ENCODE data around the gene FAM20C. TPM values are rescaled to one million over a fixed set of nuclear protein-coding genes. Genes with fewer than 3 reads are reported as not detected.

Gene FAM20C
- polyA plus RNA-seq, 4 donors = 33.4 to 73.7 (median 63.3) TPM

DNA sequence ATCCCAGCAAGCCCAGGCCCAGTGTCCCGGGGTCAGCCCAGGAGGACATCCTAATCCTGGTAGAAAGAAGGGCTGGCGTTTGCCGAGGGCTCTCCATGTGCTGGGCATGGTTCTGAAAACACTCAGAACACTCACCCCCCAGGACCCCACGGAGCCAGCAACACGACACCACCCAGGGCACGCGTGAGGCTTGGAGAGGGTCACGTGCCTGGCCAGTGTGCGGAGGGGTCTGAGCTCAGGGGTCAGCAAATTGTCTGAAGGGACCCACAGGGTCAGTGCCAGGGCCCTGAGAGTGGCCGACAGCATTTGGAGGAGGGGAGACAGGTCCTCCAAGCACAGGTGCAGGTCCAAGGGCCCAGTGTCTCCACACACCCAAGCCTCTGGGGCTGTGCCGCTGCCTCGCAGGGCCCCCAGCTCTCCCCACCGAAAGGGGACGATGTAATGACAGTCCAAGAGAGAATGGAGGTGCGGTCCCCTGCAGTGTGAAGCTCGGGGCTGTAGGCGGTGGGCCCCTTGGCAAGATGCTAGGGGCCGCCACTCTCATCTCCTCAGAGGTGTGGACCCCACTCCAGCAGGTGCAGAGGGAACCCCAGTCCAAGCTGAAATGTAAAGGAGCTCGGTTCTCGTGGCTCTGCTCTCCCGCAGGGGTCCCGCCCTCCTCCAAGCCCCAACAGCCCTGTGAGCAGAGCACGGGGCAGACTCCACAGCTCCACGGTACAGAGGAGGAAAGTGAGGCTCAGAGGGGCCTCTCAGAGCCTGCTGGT, 105.4 kb downstream of the FAM20C start:
- DNase-seq (ENCODE audit: low read depth in 4 of 4, low spot score in 3 of 4) = no peak

DNA sequence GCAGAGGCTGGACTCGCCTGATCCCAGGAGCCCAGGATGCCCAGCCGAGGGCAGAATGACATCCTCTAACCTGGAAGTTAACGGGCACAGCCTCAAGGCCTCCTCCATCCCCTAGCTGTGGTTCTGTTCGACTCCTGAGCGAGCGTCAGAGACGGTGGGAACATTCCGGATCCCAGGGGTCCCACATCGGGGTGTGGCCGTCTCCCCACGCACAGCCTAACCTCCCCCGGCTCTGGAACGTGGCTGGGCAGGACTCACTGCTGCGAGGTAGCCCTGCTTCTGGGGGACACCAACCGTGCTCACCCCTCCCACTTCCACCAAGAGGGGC, 106.0 kb downstream of the FAM20C start:
- no peak for DNase-seq (ENCODE audit: low read depth in 4 of 4, low spot score in 3 of 4)

DNA sequence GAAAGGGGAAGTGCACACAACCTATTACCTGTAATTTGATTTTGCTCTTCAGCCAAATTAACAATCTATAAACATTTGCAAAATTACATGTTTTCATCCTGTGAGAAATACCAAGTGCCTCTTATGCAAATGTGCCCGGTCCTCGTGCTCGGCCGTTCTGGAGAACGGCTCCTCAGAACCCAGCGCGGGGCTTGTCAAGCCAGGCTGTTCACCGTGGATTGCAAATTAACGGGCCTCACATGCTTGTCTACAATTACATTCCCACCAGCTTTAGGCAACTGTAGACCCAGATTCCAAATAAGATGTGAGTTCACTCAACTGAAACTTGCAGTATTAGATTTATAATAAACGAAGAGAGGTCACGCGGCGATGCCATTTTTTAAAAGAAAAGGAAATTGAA, 106.4 kb downstream of the FAM20C start:
- no peak for DNase-seq (ENCODE audit: low read depth in 4 of 4, low spot score in 3 of 4)

DNA sequence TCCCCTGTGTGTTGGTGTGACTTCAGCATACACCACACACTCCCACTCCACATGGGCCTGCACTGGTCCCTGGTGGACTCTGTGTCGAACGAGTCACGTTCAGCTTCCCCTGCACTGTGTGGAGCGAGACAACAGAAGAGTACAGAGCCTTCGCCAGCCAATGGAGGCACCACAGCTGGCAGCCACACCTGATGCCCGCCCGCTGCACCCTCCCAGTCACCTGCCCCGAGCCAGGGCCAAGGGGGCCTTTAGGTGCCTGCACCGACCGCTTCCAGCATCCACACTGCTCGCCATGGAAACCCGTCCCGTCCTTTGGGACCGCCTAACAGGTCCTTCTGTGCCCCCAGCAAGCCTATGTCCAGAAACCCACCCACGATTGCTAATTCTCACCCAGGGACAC, 106.8 kb downstream of the FAM20C start:
- DNase-seq (ENCODE audit: low read depth in 4 of 4, low spot score in 3 of 4) = no peak

DNA sequence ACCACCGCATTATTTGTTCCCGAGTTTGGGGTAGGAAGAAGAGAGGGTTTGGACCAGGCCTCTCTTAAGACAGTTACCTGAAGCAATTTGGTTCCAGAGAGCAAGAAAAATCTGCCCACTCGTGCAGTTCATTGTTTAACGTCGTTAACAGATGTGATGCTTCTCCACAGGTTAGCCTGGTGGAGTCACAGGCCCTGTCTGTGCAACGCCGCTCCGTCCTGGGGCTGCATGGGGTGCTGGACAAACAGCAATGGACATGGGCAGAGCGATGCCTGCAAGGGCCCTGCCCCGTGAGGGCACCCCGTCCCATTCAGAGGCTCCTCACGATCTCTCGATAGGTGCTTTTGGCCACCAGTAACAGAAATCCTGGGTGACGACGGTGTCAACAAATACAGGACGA, 107.3 kb downstream of the FAM20C start:
- no peak for DNase-seq (ENCODE audit: low read depth in 4 of 4, low spot score in 3 of 4)

DNA sequence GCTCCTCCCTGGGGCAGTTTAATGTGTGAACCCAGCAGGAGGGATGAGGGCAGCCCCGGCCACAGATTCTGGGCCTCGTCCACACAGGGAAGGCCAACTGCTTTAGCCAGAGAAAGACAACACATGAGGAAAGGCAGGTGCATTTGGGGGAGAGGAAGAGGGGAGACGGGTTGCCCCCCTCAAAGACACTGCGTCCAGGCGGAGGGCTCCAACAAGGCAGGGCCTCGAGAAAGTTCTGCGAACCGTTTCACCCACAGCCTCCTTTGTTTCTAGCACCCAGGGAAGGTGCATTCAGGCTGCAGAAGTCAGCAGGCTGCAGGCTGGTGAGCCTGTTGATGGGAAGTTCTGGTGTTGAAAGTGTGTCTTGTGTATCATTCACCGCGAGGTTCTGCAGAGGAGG, 107.7 kb downstream of the FAM20C start:
- DNase-seq (ENCODE audit: low read depth in 4 of 4, low spot score in 3 of 4) = no peak

DNA sequence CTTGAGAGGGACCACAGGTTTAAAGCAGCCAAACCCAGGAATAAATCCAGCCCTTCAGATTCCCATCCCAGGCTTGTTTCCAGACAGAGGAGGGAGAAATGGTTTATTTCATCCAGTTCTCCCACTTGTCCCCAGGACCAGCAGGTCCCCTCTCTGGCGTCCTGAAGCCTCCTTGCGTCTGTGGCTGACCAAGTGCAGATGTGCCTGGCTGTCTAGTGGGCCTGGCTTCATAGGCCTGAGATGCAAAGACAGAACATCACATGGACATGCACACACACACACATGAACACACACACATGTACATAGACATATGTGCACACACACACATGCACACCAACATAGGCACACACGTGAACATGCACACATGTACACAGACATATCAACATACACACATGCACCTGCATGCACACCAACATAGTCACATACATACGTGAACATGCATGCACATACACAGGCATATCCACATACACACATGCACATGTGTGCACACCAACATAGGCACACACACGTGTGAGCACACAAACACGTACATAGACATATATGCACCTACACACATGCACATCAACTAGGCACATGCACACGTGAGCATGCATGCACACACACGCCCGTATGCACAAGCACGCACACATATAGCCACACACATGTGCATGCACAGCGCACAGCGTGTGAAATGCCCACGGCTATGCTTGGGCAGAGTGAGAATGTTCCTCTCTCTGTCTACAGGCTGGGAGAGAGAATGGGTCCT, 108.3 kb downstream of the FAM20C start:
- DNase-seq (ENCODE audit: low read depth in 4 of 4, low spot score in 3 of 4) = no peak

DNA sequence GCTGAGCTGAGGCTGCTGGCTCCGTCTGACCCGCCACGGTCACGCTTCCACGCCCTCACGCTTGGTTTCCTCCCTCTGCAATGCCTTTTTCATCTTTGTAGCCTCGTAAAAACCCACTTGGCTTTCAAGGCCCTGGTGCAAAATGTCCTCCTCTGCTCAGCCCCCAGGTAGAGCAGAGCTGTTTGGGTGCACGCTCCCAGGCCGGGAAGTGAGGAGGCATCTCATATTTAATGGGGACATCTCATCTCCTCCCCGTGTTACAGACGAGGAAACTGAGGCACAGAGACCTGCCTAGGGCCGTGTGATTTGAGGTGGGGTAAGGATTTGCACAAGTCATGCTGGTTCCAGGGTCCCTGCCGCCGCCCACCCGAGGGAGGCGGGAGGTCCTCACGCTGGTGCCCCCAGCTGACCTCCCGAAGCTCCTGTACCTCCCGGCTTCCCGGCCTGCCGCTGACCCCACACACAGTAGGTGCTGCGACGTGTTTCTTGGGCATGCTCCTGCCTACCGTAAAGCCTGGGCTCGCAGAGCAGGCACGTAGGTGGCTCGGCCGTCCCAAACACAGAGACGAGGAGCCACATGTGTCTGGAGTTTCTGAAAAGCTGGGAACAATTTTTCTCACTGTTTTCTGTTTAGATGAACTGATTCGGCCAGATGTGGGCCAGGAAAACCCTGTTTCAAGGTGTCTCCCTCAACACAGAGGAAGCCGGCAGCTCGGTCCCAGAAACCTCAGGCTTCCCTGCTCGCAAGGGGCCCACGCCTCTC, 109.1 kb downstream of the FAM20C start:
- DNase-seq (ENCODE audit: low read depth in 4 of 4, low spot score in 3 of 4) = no peak

DNA sequence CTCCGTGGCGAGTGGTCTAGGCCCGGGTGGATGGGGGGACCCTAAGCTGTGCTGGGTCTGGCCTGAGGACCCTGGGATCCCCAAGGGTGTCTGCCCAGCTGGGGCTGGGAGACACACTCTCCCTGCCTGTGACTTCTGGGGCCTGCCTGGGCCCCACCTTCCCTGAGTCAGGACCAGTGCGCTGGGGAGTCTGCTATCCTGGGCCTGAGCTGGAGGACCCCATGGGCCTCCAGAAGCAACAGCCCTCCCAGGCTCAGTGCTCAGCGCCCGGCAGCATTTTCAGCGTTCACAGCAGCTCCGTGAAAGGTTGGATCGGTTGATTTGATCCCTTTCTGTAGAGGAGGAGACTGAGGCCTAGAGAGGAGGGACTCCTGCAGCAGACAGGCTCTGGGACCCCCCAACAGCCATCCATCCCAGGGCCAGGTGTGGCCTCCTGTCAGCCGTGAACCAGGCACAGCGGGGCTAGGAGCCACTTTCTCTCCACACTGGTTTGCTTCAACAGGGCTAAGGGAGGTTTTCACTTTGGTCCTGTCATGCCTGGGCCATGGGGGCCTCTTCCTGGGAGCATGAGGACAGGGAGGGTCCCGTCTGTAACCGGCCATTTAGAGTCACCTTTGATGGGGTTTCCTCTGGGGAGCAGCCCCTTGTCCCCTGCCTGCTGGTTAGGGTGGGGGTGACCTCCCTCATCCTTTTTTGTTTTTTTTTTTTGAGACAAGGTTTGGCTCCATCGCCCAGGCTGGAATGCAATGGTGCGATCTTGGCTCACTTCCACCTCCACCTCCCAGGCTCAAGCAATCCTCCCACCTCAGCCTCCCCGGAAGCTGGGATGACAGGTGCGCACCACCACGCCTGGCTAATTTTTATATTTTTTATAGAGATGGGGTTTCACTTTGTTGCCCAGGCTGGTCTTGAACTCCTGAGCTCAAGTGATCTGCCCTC, 110.0 kb downstream of the FAM20C start:
- no peak for DNase-seq (ENCODE audit: low read depth in 4 of 4, low spot score in 3 of 4)

DNA sequence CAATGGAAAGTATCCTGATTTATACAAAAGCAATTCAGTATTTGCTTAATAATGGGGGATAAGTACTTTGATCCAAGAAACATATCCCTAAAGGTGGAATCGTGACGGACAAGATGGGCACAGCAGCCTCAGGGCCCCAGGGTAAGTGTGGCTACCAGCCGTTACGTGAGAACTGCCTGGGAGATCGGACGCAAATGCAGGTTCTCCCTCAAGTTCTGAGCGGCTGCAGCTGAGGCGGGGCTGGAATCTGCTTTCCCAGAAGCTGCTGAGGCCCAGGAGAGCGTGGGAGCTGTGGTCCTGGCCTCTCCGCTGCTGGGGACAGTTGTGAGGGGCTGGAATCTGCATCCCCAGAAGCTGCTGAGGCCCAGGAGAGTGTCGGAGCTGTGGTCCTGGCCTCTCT, 111.1 kb downstream of the FAM20C start:
- DNase-seq (ENCODE audit: low read depth in 4 of 4, low spot score in 3 of 4) = no peak

DNA sequence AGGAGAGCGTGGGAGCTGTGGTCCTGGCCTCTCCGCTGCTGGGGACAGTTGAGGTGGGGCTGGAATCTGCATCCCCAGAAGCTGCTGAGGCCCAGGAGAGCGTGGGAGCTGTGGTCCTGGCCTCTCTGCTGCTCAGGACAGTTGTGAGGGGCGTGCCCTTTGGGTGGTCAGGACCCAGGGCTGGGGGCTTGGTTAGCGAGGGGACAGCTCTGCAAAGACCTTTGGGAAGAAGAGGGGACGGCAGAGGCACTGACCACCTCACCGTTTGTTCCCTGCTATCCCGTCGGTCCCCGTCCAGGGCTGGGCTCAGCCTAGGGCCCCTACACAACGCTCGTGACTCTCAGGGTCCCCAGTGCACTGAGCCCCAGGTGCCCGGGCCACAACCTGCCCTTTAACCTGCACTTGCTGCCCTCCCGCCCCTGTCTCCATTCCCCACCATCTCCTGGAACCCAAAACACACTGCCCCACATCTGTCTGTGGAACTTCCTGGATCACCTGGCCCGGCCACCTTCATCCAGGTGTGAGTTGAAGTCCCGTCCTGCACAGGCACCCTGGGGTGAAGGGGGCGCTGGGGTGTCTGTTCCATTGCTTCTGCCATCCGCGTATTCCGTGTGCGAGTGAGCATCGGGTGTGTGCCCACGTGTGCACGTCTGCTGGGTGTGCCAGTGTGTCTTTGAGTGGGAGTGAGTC, 111.7 kb downstream of the FAM20C start:
- no peak for DNase-seq (ENCODE audit: low read depth in 4 of 4, low spot score in 3 of 4)

DNA sequence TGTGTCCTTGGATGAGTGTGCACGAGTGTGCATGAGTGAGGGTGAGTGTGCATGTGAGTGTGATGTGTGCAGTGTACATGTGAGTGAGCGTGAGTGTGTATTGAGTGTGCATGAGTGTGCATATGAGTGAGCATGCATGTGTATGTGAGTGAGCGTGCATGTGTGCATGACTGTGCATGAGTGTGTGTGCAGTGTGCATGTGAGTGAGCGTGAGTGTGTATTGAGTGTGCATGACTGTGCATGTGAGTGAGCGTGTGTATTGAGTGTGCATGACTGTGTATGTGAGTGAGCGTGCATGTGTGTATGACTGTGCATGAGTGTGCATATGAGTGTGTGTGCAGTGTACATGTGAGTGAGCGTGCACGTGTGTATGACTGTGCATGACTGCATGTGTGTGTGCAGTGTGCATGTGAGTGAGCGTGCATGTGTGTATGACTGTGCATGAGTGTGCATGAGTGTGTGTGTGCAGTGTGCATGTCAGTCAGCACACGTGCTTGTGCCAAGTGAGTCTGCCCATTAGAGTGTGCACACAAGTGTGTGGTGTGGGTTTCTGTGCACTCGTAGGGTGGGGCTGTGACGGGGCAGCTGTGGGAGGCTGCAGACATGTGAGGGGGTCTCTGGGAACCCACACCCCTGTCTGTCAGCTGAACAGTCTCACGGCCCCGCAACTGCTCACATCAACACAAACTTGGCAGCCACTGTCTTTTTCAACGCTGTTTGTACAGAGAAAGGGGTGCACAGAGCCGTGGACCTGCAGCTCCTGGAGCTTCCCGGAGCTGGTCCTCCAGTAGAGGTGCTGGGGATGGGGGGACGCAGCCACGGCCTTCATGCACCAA, 112.4 kb downstream of the FAM20C start:
- DNase-seq (ENCODE audit: low read depth in 4 of 4, low spot score in 3 of 4) = no peak

DNA sequence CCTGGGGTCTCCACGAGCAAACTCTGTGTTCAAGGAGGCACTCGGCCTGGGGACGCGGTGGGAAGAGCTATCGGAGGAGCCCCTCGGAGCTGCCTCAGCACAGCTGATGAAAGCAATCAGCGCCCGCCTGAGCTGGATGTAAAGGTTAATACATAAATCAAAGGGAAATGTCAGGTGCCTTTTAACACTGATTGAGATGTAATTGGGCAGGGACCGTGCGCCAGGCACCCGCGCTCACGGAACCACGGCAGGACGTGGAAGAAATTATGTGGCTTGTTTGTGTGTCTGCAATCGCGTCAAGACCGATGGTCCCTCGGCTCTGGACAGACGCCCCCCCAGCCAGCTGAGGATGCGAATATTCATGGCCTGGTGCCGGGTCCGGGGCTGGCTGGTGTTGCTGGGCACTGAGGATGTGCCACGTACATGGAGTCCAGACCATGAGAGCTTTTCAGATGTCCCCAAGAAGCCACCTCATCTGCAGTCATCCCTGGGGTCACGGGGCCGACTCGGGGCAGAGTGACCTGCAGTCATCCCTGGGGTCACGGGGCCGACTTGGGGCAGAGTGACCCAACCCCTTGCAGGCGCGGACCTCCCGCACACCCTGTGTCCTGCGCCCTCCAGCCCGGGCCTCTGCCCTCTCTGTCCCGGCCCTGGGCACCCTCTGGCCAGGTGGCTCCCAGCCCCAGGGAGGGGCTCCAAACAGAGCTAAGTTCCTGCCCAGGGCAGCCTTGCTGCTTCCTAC, 113.2 kb downstream of the FAM20C start:
- no peak for DNase-seq (ENCODE audit: low read depth in 4 of 4, low spot score in 3 of 4)

DNA sequence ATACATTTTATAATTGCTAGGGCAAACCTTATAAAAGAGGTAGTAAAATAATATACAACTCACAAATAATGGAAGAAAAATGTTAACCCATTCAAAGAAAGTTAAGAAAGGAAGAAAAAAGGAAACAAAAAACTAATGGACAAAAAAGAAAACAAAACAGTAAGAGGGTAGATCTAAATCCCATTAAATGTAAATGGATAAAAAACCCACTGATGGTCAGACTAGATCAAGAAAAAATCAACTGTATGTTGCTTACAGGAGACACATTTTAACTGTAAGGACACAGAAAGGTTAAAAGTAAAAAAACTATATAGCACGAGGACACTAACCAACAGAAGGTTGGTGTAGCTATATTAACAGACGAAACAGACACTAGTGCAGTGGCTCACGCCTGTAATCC, 115.6 kb downstream of the FAM20C start:
- no peak for DNase-seq (ENCODE audit: low read depth in 4 of 4, low spot score in 3 of 4)

DNA sequence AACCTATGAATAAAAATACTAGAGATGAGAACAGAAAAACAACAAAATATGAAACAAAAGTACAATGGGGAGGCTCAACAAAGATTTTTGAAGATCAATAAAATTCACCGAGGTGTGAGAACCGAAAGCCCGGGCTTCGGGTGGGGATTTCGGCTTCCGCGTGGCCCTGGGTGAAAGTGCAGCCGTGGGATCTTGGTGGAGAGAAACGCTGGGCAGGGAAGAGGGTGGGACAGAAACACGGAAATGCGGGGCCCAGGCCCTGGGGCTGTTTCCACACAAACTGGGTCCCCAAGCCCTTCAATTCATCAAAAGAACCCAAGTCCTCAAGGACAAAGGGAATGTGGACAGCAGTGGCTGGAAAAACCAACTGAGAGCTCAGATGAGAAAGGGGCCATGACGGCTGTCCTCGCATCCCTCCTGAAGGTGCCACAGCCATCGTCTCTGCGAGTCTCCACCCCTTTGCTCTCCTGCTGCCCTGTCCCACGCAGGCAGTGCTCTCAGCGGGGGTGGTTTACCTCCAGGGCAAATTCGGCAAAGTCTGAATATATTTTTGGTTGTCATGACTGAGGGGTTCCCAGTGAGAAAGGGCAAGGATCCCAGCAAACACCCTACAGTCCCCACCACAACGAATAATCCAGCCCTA, 117.3 kb downstream of the FAM20C start:
- no peak for DNase-seq (ENCODE audit: low read depth in 4 of 4, low spot score in 3 of 4)

All from left renal pelvis (tissue), 4 donors.